Stimulated activated naive B cell treated with anti-CD40 and anti-IgM and Interleukin-4, amounts not matched to agents 10 μg/mL and 1 μg/mL and 100 μg/mL, for 72 hours (primary cell): Measurements from ENCODE around the gene NOL4L.

Source experiments
- ATAC-seq, 2 donors: fragments of 150-1000 bp; cut with Tn5 transposase; replicated peaks; 2 replicates each; pipeline ENCODE4 v1.10.0; 2021; ENCODE audit warnings: moderate library complexity in 1 of 2
- DNase-seq: peaks from one replicate; pipeline ENCODE4 v3.0.0; 2021
- H3K27ac Mint-ChIP-seq: one replicate; pipeline ENCODE4 v1.8.0; 2022; ENCODE audit warnings: mild to moderate bottlenecking, mixed read lengths
- H3K27me3 Mint-ChIP-seq, 2 donors: one replicate each; pipeline ENCODE4 v1.8.0; 2022; ENCODE audit warnings: mixed read lengths in 2 of 2
- H3K36me3 Mint-ChIP-seq, 2 donors: one replicate each; pipeline ENCODE4 v1.8.0; 2022; ENCODE audit warnings: mixed read lengths in 2 of 2, mild to moderate bottlenecking in 1 of 2
- H3K4me1 Mint-ChIP-seq, 2 donors: one replicate each; pipeline ENCODE4 v1.8.0; 2022; ENCODE audit warnings: mixed read lengths in 2 of 2, mild to moderate bottlenecking in 1 of 2
- H3K4me3 Mint-ChIP-seq, 2 donors: one replicate each; pipeline ENCODE4 v1.8.0; 2022; ENCODE audit warnings: mild to moderate bottlenecking in 2 of 2, mixed read lengths in 2 of 2, moderate library complexity in 1 of 2
- H3K9me3 Mint-ChIP-seq, 2 donors: one replicate each; pipeline ENCODE4 v1.8.0; 2022; ENCODE audit warnings: mixed read lengths in 2 of 2, mild to moderate bottlenecking in 1 of 2

NOL4L gene

DNA sequence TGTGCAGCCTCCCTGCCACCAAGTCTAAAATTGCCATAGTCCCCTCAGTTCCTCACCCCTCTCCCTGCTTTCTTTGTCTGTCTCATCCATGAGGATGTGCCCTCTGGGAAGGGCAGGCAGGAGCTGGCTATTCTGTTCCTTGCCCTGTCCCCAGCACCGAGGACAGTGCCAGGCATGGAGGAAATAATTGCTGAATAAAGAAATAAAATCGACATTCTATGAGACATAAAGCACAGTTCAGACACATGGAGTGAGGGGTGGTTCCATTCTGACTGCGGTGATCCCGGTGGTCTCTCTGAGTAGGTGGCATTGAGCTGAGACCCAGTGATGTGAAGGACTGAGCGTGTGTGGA lies 23.5 kb upstream of the NOL4L start:
- ATAC-seq (no peak), DNase-seq (no peak)
- peaks cover 0 to 4% of the 10 kb centered on the region in 2 donors for H3K4me1 Mint-ChIP-seq
- no peak overlapping the region for H3K27ac Mint-ChIP-seq
- H3K36me3 Mint-ChIP-seq: no peaks in the 10 kb centered on the region
- H3K4me3 Mint-ChIP-seq: no peak overlapping the region
- peaks cover 17 to 22% of the 10 kb centered on the region in 2 donors for H3K27me3 Mint-ChIP-seq
- peaks cover 6 to 7% of the 10 kb centered on the region in 2 donors for H3K9me3 Mint-ChIP-seq

DNA sequence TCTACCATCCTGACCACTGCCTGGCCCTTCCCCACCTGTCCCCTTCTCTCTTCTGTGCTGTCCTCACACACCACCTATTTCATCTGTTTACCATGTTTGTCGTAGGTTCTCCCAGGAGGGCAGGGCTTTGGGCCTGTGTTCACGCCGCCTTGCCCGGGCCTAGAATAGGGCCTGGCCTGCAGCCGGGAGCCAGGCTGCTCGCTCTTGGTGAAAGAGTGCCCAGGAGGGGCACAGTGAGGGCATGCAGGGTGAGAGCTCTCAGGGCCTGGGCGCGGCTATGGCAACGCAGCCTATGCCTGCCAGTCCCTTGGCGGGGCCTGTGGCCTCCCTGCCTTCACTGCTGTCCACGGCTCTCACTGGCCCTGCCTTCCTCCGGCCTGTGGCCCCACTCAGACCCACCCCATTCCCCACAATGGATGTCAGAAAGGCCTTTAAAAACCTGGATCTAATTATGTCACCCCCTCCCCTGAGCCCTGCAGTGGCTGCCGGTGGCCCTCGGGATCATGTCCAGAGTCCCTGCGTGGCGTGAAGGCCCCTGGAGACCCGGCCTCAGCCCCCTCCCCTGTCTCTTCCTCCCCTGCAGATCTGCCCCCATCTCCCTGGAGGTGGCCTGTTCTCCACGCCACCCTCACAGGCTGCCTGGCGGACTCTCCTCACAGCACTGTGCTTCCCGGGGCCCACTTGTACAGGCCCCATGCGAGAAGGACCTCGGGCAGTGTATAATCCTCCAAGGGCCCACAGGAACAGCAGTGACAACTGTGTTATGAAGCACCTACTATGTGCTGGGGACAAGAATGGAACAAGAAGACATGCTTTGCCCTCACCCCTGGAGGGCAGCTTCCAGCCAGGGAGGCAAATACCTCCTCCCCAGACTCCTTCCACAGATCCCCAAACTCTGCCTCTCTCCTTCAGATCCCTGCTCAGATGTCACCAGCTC lies 22.9 kb upstream of the NOL4L start:
- H3K4me1 Mint-ChIP-seq: peaks cover 2 to 7% of the 10 kb centered on the region in 2 donors
- no peak overlapping the region for H3K4me3 Mint-ChIP-seq
- ATAC-seq (no peak), DNase-seq (no peak)
- H3K27ac Mint-ChIP-seq: no peak overlapping the region
- peaks cover under 1% of the 10 kb centered on the region in 2 donors for H3K9me3 Mint-ChIP-seq
- H3K36me3 Mint-ChIP-seq: no peaks in the 10 kb centered on the region
- peaks cover 11 to 15% of the 10 kb centered on the region in 2 donors for H3K27me3 Mint-ChIP-seq

GRCh38 chr20:32607324-32607723 lies 22.2 kb upstream of the NOL4L start:
- ATAC-seq (no peak), DNase-seq (no peak)
- Mint-ChIP-seq H3K4me1 (peaks cover 6 to 13% of the 10 kb centered on the region in 2 donors), H3K27me3 (peaks cover 10 to 13% of the 10 kb centered on the region in 2 donors), H3K4me3 (no peak overlapping the region), H3K27ac (no peak overlapping the region), H3K9me3 (no peaks in the 10 kb centered on the region), H3K36me3 (no peaks in the 10 kb centered on the region)

- no peak overlapping the region for H3K4me3 Mint-ChIP-seq
- H3K4me1 Mint-ChIP-seq: peaks cover 8 to 19% of the 10 kb centered on the region in 2 donors
- H3K9me3 Mint-ChIP-seq: no peaks in the 10 kb centered on the region
- ATAC-seq (no peak), DNase-seq (no peak)
- H3K27ac Mint-ChIP-seq: no peak overlapping the region
- peaks cover 10 to 11% of the 10 kb centered on the region in 2 donors for H3K27me3 Mint-ChIP-seq
- H3K36me3 Mint-ChIP-seq: no peaks in the 10 kb centered on the region
These were observed 21.7 kb upstream of the NOL4L start for GRCh38 chr20:32606790-32607189.

DNA sequence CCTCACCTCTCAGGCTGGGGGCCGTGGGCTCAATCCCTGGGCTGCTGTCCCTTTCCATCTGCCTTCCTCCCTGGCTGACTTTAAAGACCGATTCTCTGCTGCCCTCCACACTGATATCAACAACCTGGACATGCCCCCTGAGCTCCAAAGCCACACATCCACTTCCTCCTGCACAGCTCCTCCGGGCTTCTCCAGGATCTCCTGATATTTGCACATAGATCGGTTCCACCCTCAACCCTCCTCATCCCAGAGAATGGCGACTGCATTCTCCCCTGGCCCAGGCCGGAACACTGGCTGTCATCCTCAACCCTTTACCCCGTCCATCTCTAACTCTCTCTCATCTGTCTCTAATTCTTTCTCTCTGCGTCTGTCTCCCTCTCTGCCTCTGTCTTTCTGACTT lies 21.0 kb upstream of the NOL4L start:
- Mint-ChIP-seq H3K27me3 (peaks cover 8 to 10% of the 10 kb centered on the region in 2 donors), H3K4me3 (no peak overlapping the region), H3K9me3 (no peaks in the 10 kb centered on the region), H3K27ac (no peak overlapping the region), H3K4me1 (peaks cover 8 to 25% of the 10 kb centered on the region in 2 donors), H3K36me3 (no peaks in the 10 kb centered on the region)
- DNase-seq (no peak), ATAC-seq (no peak)

- H3K36me3 Mint-ChIP-seq: no peaks in the 10 kb centered on the region
These were observed 20.1 kb upstream of the NOL4L start for GRCh38 chr20:32605167-32605656.

DNA sequence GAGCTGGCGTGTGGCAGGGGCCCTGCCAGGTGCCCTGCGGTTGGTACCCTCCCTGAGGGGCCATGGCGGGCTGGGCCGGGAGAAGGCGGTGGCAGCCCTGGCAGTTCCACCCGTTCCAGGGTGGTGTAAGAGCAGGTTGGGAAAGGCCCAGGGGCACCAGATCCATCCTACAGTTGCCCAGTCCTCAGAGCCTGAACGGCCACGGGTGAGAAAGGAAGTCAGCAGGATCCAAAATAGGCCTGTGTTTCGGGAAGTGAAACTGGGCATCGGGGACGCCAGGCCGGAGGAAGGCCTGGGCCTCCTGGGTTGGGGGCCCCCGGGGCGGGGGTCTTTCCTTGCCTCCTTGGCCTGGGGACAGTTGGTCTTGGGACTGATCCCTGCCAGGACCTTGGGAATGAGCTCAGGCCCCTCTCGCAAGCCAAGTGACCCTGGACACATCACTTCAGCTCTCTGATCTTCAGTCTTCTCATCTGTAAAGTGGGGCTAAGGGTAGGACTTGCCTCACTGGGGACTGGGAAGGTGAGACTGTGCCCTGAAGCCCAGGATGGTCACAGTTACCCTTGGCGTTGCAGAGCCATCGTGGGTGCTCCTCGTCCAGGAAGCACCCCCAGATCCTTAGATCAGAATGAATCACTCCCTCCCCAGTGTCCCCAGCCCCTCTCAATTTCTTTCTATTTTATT lies 18.1 kb upstream of the NOL4L start:
- H3K27ac Mint-ChIP-seq: no peak overlapping the region

More at GRCh38 chr20:32605167-32605656, 20.1 kb upstream of the NOL4L start:
- Mint-ChIP-seq H3K4me3 (no peak overlapping the region), H3K9me3 (no peaks in the 10 kb centered on the region), H3K27me3 (peaks cover 8 to 10% of the 10 kb centered on the region in 2 donors), H3K4me1 (peaks cover 8 to 25% of the 10 kb centered on the region in 2 donors), H3K27ac (no peak overlapping the region)
- ATAC-seq: no peak
- no peak for DNase-seq

GRCh38 chr20:32602273-32602672 lies 17.1 kb upstream of the NOL4L start:
- DNase-seq (no peak), ATAC-seq (no peak)
- no peak overlapping the region for H3K4me3 Mint-ChIP-seq
- no peaks in the 10 kb centered on the region for H3K36me3 Mint-ChIP-seq
- no peak overlapping the region for H3K27ac Mint-ChIP-seq
- H3K4me1 Mint-ChIP-seq: peaks cover 8 to 25% of the 10 kb centered on the region in 2 donors
- no peaks in the 10 kb centered on the region for H3K27me3 Mint-ChIP-seq
- no peaks in the 10 kb centered on the region for H3K9me3 Mint-ChIP-seq

More for the DNA sequence above, 18.1 kb upstream of the NOL4L start:
- Mint-ChIP-seq H3K9me3 (no peaks in the 10 kb centered on the region), H3K4me1 (peaks cover 8 to 25% of the 10 kb centered on the region in 2 donors), H3K27me3 (no peaks in the 10 kb centered on the region), H3K36me3 (no peaks in the 10 kb centered on the region), H3K4me3 (no peak overlapping the region)
- ATAC-seq: peak; percentile 53 to 66
- no peak for DNase-seq

GRCh38 chr20:32600681-32601237 lies 15.6 kb upstream of the NOL4L start:
- no peak overlapping the region for H3K27ac Mint-ChIP-seq
- H3K4me3 Mint-ChIP-seq: no peak overlapping the region
- no peaks in the 10 kb centered on the region for H3K36me3 Mint-ChIP-seq
- H3K9me3 Mint-ChIP-seq: no peaks in the 10 kb centered on the region
- no peaks in the 10 kb centered on the region for H3K27me3 Mint-ChIP-seq
- peaks cover 9 to 25% of the 10 kb centered on the region in 2 donors for H3K4me1 Mint-ChIP-seq
- DNase-seq (no peak), ATAC-seq (no peak)

GRCh38 chr20:32599783-32600340 lies 14.7 kb upstream of the NOL4L start:
- Mint-ChIP-seq H3K27me3 (no peaks in the 10 kb centered on the region), H3K9me3 (no peaks in the 10 kb centered on the region), H3K36me3 (no peaks in the 10 kb centered on the region), H3K4me3 (no peak overlapping the region), H3K4me1 (peaks cover 9 to 21% of the 10 kb centered on the region in 2 donors), H3K27ac (no peak overlapping the region)
- no peak for ATAC-seq
- no peak for DNase-seq

DNA sequence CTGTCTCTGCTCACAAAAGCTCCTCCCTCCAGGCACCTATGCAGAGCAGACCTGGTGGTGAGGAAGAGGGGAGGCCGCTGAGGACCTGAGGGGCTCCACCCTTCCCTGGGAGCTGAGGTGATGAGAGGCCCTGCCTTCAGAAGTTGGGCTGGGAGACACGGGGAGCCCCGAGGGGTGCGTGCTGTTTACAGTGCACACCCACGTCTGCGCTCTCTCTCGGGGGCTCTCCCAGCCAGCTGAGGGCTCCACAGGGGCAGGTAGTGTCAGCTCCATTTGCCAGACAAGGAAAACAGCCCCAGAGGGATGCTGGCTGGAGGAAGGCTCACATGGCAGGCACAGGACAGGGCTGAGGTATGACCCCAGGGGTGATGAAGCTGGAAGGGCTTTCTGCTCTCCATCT lies 13.5 kb upstream of the NOL4L start:
- Mint-ChIP-seq H3K27ac (no peak overlapping the region), H3K9me3 (no peaks in the 10 kb centered on the region), H3K4me1 (peaks cover 10 to 20% of the 10 kb centered on the region in 2 donors), H3K36me3 (no peaks in the 10 kb centered on the region), H3K4me3 (no peak overlapping the region), H3K27me3 (no peaks in the 10 kb centered on the region)
- no peak for DNase-seq
- no peak for ATAC-seq

DNA sequence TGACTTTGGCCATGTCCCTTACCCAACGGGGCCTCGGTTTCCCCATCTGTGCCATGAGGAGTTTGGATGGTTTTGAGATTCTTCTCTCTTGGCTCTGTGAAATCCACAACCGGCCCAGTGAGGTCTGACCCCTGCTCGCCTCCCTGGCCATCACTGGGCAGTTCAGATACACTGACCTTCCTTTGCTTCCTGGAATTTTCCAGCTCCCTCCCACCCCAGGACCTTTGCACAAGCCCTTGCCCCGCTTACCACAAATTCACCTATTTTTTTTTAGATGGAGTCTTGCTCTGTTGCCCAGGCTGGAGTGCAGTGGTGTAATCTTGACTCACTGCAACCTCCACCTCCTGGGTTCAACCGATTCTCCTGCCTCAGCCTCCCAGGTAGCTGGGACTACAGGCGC lies 12.6 kb upstream of the NOL4L start:
- ATAC-seq (no peak), DNase-seq (no peak)
- Mint-ChIP-seq H3K36me3 (no peaks in the 10 kb centered on the region), H3K27ac (no peak overlapping the region), H3K4me3 (no peak overlapping the region), H3K27me3 (no peaks in the 10 kb centered on the region), H3K4me1 (peaks cover 9 to 15% of the 10 kb centered on the region in 2 donors), H3K9me3 (no peaks in the 10 kb centered on the region)

GRCh38 chr20:32596681-32597252 lies 11.6 kb upstream of the NOL4L start:
- peaks cover 4 to 6% of the 10 kb centered on the region in 2 donors for H3K4me1 Mint-ChIP-seq
- no peaks in the 10 kb centered on the region for H3K9me3 Mint-ChIP-seq
- no peak overlapping the region for H3K27ac Mint-ChIP-seq
- H3K4me3 Mint-ChIP-seq: no peak overlapping the region
- ATAC-seq (no peak), DNase-seq (no peak)
- no peaks in the 10 kb centered on the region for H3K36me3 Mint-ChIP-seq
- no peaks in the 10 kb centered on the region for H3K27me3 Mint-ChIP-seq

- no peak overlapping the region for H3K4me3 Mint-ChIP-seq
- ATAC-seq (no peak), DNase-seq (no peak)
- no peaks in the 10 kb centered on the region for H3K9me3 Mint-ChIP-seq
- H3K27me3 Mint-ChIP-seq: no peaks in the 10 kb centered on the region
- no peak overlapping the region for H3K27ac Mint-ChIP-seq
- no peaks in the 10 kb centered on the region for H3K36me3 Mint-ChIP-seq
- peaks cover 0 to 4% of the 10 kb centered on the region in 2 donors for H3K4me1 Mint-ChIP-seq
These were observed 10.0 kb upstream of the NOL4L start for GRCh38 chr20:32595143-32595542.
